Measurements from ENCODE around the gene TSPAN18.

DNA sequence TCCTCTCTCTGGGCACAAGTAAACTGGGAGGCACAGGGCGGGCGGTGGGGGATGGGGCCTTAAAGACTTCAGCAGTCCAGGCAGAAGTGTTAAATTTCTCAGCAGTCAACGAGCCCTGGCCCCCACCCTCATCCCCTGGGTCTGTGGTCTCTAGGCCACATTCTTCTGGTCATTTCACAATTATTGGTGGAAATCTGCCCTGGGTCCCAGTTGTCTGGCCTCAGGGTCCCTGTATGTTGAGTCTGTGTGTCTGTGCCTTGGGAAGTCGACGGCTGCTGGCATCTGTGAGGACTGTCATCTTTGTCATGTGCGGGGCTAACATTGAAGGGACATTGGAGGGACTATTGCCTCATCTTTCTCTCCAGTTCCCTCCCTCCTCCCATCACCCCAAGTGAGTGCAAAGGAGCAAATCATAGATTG is 1.7 kb downstream of the TSPAN18 start:
- TF ChIP-seq POLR2A (IDR thresholded peaks at IDR 0.05), result no peak
- TF ChIP-seq, protein P1, sequence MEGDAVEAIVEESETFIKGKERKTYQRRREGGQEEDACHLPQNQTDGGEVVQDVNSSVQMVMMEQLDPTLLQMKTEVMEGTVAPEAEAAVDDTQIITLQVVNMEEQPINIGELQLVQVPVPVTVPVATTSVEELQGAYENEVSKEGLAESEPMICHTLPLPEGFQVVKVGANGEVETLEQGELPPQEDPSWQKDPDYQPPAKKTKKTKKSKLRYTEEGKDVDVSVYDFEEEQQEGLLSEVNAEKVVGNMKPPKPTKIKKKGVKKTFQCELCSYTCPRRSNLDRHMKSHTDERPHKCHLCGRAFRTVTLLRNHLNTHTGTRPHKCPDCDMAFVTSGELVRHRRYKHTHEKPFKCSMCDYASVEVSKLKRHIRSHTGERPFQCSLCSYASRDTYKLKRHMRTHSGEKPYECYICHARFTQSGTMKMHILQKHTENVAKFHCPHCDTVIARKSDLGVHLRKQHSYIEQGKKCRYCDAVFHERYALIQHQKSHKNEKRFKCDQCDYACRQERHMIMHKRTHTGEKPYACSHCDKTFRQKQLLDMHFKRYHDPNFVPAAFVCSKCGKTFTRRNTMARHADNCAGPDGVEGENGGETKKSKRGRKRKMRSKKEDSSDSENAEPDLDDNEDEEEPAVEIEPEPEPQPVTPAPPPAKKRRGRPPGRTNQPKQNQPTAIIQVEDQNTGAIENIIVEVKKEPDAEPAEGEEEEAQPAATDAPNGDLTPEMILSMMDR (IDR thresholded peaks at IDR 0.05), result no peak

Data from thyroid gland (tissue), 4 donors.